Astrocyte (in vitro differentiated cells and primary cell): ENCODE measurements around the gene TMEM101. TPM values are rescaled to one million over a fixed set of nuclear protein-coding genes. Genes with fewer than 3 reads are reported as not detected.

Experiments used
- DNase-seq: peaks from one replicate; pipeline ENCODE4 v3.0.0-alpha.2; 2010; ENCODE audit warnings: low read depth
- FAIRE-seq: peaks from 2 replicates; lab custom pipeline; 2011; peaks lifted over from hg19 to GRCh38; lab: Jason Lieb, UNC
- H2AFZ ChIP-seq: 2 replicates; pipeline ENCODE4 v1.6.0; 2012; ENCODE audit warnings: low read depth, low read length, inconsistent platforms
- H3K27ac ChIP-seq: 2 replicates; pipeline ENCODE4 v1.5.1; 2011; ENCODE audit warnings: low read depth, low read length, inconsistent platforms
- H3K27me3 ChIP-seq: 2 replicates; pipeline ENCODE4 v1.6.0; 2011; ENCODE audit warnings: low read length, inconsistent platforms; ENCODE audit not compliant: insufficient read depth
- H3K36me3 ChIP-seq: 2 replicates; pipeline ENCODE4 v1.5.1; 2011; ENCODE audit warnings: low read length, inconsistent platforms; ENCODE audit not compliant: insufficient read depth
- H3K4me1 ChIP-seq: 2 replicates; pipeline ENCODE4 v1.5.1; 2011; ENCODE audit warnings: low read length, inconsistent platforms; ENCODE audit not compliant: insufficient read depth
- H3K4me2 ChIP-seq: 2 replicates; pipeline ENCODE4 v1.6.0; 2012; ENCODE audit warnings: low read length, inconsistent platforms
- H3K4me3 ChIP-seq: 2 replicates; pipeline ENCODE4 v1.5.1; 2011; ENCODE audit warnings: low read depth, mild to moderate bottlenecking, low read length, inconsistent platforms; ENCODE audit not compliant: insufficient read depth
- H3K79me2 ChIP-seq: 2 replicates; pipeline ENCODE4 v1.6.0; 2012; ENCODE audit warnings: mild to moderate bottlenecking, low read length, inconsistent platforms; ENCODE audit not compliant: insufficient read depth
- H3K9ac ChIP-seq: 2 replicates; pipeline ENCODE4 v1.6.0; 2012; ENCODE audit warnings: mild to moderate bottlenecking, low read length, inconsistent platforms
- H3K9me3 ChIP-seq: 2 replicates; pipeline ENCODE4 v1.5.1; 2012; ENCODE audit warnings: low read depth, mild to moderate bottlenecking, low read length, inconsistent platforms; ENCODE audit not compliant: insufficient read depth
- H4K20me1 ChIP-seq: 2 replicates; pipeline ENCODE4 v1.6.0; 2012; ENCODE audit warnings: low read length, inconsistent platforms; ENCODE audit not compliant: insufficient read depth
- H3K27ac Mint-ChIP-seq: one replicate; pipeline ENCODE4 v1.8.0; 2021; ENCODE audit warnings: mild to moderate bottlenecking, mixed read lengths; ENCODE audit not compliant: unreplicated experiment
- H3K27me3 Mint-ChIP-seq: one replicate; pipeline ENCODE4 v1.8.0; 2021; ENCODE audit warnings: low read depth, mixed read lengths; ENCODE audit not compliant: unreplicated experiment
- H3K36me3 Mint-ChIP-seq: one replicate; pipeline ENCODE4 v1.8.0; 2021; ENCODE audit warnings: low read depth, mixed read lengths; ENCODE audit not compliant: unreplicated experiment
- H3K4me1 Mint-ChIP-seq: one replicate; pipeline ENCODE4 v1.8.0; 2021; ENCODE audit warnings: low read depth, mixed read lengths; ENCODE audit not compliant: unreplicated experiment
- H3K4me3 Mint-ChIP-seq: one replicate; pipeline ENCODE4 v1.8.0; 2021; ENCODE audit warnings: mild to moderate bottlenecking, moderate library complexity, mixed read lengths; ENCODE audit not compliant: unreplicated experiment
- H3K9me3 Mint-ChIP-seq: one replicate; pipeline ENCODE4 v1.8.0; 2021; ENCODE audit warnings: mild to moderate bottlenecking, mixed read lengths; ENCODE audit not compliant: unreplicated experiment
- EZH2 ChIP-seq: IDR thresholded peaks from 2 replicates; pipeline ENCODE4 v1.6.1; 2012; ENCODE audit warnings: mild to moderate bottlenecking, low read length, inconsistent platforms; ENCODE audit not compliant: insufficient read depth
- total RNA-seq: library from RNA; stranded (reverse); gene quantifications from 2 replicates; pipeline ENCODE4 v1.2.1, GENCODE V29; 2021
- TF ChIP-seq, protein P1 (sequence below): IDR thresholded peaks from 2 replicates; pipeline ENCODE4 v1.5.1; 2011; ENCODE audit warnings: low read depth, mild to moderate bottlenecking, inconsistent platforms, low read length, moderate library complexity; ENCODE audit not compliant: insufficient read depth

The TMEM101 gene
- total RNA-seq, 1 donor from 2014 or later = 17.1 TPM

DNA sequence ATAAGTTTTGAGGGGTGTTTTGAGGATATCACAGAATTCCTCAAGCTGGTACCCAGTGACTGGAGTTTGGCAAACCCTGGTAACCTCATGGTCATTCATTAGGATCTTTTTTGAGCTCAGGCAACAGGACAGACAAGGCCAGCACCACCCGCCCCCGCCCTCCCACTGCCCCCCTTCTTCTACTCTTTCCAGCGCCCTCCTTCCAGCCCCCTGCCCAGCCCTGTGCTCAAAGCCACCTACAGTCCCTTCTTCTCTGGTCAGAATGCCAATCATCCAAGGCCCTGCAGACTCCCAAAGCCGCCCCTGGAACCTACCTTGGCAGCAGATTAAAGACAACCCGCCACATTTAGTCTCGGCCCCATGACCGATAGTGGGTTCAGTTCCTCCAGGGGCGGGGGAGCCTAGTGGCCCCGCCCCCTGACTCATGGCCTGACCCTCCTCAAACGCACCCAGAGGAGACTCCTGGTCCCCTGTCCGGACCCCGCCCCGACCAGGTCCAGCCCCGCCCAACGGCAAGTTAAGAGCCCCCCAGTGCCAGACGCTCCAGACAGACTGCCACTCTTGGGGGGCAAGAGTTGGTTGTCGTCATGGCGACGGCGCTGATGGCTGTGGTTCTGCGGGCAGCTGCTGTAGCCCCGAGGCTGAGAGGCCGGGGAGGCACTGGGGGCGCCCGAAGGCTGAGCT lies 10.5 kb downstream of the TMEM101 start, which contains the start of gene NAGS:
TSS of gene NAGS (plus strand) at position 546 of the 684 bp plus-strand sequence. CDS start at position 588, 42 bp downstream.
- Mint-ChIP-seq H3K36me3 (peaks cover 2% of the 10 kb centered on the region), H3K27ac (no peak within 1 kb of the TSS), H3K4me3 (peak within 1 kb of the TSS; percentile 68), H3K27me3 (peaks cover 15% of the 10 kb centered on the region), H3K4me1 (peaks cover 7% of the 10 kb centered on the region), H3K9me3 (peaks cover 4% of the 10 kb centered on the region)
- no peak within 1 kb of the TSS for H3K4me3 ChIP-seq
- H3K79me2 ChIP-seq = no peaks in the 10 kb centered on the region
- peaks cover 19% of the 10 kb centered on the region for H3K27me3 ChIP-seq
- peak within 1 kb of the TSS; percentile 96 for H3K4me2 ChIP-seq
- H3K27ac ChIP-seq = no peak within 1 kb of the TSS
- DNase-seq = no peak
- no peak within 1 kb of the TSS for H3K9ac ChIP-seq
- H3K4me1 ChIP-seq = peaks cover 34% of the 10 kb centered on the region
- peak within 1 kb of the TSS; percentile 71 for H2AFZ ChIP-seq
- H4K20me1 ChIP-seq = peaks cover 10% of the 10 kb centered on the region
- no peak for TF ChIP-seq EZH2
- TF ChIP-seq, protein P1, sequence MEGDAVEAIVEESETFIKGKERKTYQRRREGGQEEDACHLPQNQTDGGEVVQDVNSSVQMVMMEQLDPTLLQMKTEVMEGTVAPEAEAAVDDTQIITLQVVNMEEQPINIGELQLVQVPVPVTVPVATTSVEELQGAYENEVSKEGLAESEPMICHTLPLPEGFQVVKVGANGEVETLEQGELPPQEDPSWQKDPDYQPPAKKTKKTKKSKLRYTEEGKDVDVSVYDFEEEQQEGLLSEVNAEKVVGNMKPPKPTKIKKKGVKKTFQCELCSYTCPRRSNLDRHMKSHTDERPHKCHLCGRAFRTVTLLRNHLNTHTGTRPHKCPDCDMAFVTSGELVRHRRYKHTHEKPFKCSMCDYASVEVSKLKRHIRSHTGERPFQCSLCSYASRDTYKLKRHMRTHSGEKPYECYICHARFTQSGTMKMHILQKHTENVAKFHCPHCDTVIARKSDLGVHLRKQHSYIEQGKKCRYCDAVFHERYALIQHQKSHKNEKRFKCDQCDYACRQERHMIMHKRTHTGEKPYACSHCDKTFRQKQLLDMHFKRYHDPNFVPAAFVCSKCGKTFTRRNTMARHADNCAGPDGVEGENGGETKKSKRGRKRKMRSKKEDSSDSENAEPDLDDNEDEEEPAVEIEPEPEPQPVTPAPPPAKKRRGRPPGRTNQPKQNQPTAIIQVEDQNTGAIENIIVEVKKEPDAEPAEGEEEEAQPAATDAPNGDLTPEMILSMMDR = no peak
- FAIRE-seq = no peak
- no peaks in the 10 kb centered on the region for H3K9me3 ChIP-seq
- H3K36me3 ChIP-seq = no peaks in the 10 kb centered on the region

DNA sequence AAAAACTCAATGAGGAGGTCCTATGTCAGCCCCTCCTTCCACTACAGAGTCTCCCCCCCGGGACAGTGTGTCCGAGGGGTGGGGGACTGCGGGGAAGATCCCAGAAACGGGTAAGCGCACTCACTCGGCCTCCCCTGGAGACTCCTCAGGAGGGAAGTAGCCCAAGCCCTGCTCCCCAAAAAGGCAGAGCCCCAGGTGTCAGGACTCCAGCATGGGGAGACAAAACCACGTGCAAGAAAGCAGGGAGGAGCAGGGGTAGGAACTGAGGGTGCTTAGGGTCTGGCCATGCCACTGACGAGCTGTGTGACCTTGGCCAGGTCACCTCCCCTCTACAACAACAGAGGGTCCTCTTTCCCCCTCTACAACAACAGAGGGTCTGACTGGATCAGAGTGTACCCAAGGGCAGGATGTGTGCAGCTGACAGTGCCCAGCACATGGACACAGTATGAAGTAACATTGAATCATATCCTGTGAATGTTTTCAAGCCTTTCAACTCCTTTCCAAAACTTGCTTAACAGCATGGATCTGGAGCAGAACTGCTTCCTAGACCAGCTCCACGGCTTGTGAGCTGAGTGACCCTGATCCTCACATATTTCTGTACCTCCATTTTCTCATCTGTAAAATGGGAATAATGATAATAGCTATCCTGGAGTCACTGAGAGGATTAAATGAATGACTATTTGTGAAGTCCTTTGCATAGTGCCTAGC lies 12.5 kb downstream of the TMEM101 start:
- FAIRE-seq (peak; percentile 69), DNase-seq (peak; percentile 30)
- no peak overlapping the region for H3K27ac Mint-ChIP-seq

More for the DNA sequence above, 12.5 kb downstream of the TMEM101 start:
- Mint-ChIP-seq H3K27me3 (peaks cover 15% of the 10 kb centered on the region), H3K36me3 (peaks cover 2% of the 10 kb centered on the region), H3K9me3 (peaks cover 4% of the 10 kb centered on the region), H3K4me1 (peaks cover 4% of the 10 kb centered on the region), H3K4me3 (no peak overlapping the region)
- H4K20me1 ChIP-seq = no peaks in the 10 kb centered on the region
- no peaks in the 10 kb centered on the region for H3K9me3 ChIP-seq
- no peak for TF ChIP-seq EZH2
- TF ChIP-seq, protein P1 = no peak
- H2AFZ ChIP-seq = peak overlapping the region; percentile 58
- H3K27me3 ChIP-seq = peaks cover 19% of the 10 kb centered on the region
- peaks cover 26% of the 10 kb centered on the region for H3K4me1 ChIP-seq
- H3K27ac ChIP-seq = no peak overlapping the region
- H3K79me2 ChIP-seq = no peaks in the 10 kb centered on the region
- H3K4me3 ChIP-seq = no peak overlapping the region
- H3K36me3 ChIP-seq = no peaks in the 10 kb centered on the region
- peak overlapping the region; percentile 23 for H3K4me2 ChIP-seq
- no peak overlapping the region for H3K9ac ChIP-seq
